LoVo (cell line): Measurements from ENCODE around the gene SERPINB8.

Experiments
- DNase-seq: peaks from one replicate; pipeline ENCODE4 v3.0.0-alpha.2; 2016; ENCODE audit warnings: low spot score

Gene SERPINB8

GRCh38 chr18:64019922-64020756 lies 50.3 kb downstream of the SERPINB8 start:
- no peak for DNase-seq

GRCh38 chr18:64026350-64026749 lies 56.5 kb downstream of the SERPINB8 start:
- no peak for DNase-seq

GRCh38 chr18:64027931-64028695 lies 58.2 kb downstream of the SERPINB8 start:
- no peak for DNase-seq

GRCh38 chr18:64029096-64029495 lies 59.2 kb downstream of the SERPINB8 start:
- DNase-seq = no peak

- no peak for DNase-seq
Measured at GRCh38 chr18:64031411-64031810, 61.5 kb downstream of the SERPINB8 start.

- no peak for DNase-seq
Measured at GRCh38 chr18:64032312-64032711, 62.4 kb downstream of the SERPINB8 start.

- DNase-seq = no peak
Measured at GRCh38 chr18:64037812-64038414, 68.0 kb downstream of the SERPINB8 start.
